LNCaP clone FGC (cell line): Measurements from ENCODE around the gene SLC22A4.

Source experiments
- DNase-seq: peaks from one replicate; pipeline ENCODE4 v3.0.0-alpha.2; 2011; ENCODE audit warnings: low read depth
- H3K4me3 ChIP-seq: 2 replicates; pipeline ENCODE4 v1.5.1; 2011; ENCODE audit warnings: mild to moderate bottlenecking, low read depth, low read length, control low read depth
- TF ChIP-seq, protein P1 (sequence below): IDR thresholded peaks from 2 replicates; pipeline ENCODE4 v1.5.1; 2012; ENCODE audit warnings: mild to moderate bottlenecking; ENCODE audit not compliant: control insufficient read depth, insufficient read depth; ENCODE audit errors: extremely low read depth

The SLC22A4 gene

DNA sequence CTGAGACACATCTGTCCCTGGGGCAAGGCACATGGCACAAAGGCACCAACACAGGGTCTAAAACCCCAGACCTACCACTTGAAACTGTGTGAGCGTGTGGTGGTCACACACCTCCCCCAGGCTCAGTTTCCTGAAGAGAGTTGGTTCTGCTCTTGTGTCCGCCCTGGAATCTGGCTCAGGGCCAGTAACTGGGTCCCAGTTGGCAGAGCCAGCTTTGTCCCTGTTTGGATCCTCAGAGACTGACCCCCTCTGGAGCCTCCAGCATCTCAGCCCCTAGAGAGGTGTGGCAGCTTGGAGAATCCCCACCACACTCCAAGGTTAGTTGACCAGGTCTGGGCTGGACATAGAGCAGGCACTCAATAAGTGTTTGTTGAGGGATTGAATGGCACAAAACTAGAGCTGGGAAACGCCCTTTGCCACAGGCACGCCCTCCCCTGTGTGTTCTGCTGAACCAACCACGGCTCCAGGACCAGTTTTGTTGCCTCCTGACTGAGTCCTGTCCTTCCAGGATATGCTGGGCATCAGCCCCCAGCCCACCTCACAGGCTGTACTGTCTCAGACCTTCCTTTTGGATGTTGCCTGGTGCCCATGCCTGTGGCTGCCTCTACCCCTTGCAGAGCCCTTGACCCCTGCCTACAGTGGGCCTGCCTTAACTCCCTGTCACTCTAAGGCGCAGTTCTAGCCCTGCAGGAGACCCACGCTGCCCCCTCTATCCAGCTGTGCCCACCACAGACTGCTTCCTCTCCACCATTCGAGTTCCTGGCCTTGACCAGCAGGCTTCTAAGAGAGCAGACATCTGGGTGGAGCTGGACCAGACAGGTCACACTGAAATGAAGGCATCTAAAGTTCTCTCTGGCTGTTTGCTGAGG, 40.5 kb upstream of the SLC22A4 start:
- DNase-seq = no peak
- TF ChIP-seq, protein P1, sequence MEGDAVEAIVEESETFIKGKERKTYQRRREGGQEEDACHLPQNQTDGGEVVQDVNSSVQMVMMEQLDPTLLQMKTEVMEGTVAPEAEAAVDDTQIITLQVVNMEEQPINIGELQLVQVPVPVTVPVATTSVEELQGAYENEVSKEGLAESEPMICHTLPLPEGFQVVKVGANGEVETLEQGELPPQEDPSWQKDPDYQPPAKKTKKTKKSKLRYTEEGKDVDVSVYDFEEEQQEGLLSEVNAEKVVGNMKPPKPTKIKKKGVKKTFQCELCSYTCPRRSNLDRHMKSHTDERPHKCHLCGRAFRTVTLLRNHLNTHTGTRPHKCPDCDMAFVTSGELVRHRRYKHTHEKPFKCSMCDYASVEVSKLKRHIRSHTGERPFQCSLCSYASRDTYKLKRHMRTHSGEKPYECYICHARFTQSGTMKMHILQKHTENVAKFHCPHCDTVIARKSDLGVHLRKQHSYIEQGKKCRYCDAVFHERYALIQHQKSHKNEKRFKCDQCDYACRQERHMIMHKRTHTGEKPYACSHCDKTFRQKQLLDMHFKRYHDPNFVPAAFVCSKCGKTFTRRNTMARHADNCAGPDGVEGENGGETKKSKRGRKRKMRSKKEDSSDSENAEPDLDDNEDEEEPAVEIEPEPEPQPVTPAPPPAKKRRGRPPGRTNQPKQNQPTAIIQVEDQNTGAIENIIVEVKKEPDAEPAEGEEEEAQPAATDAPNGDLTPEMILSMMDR = no peak
- H3K4me3 ChIP-seq = no peak overlapping the region

DNA sequence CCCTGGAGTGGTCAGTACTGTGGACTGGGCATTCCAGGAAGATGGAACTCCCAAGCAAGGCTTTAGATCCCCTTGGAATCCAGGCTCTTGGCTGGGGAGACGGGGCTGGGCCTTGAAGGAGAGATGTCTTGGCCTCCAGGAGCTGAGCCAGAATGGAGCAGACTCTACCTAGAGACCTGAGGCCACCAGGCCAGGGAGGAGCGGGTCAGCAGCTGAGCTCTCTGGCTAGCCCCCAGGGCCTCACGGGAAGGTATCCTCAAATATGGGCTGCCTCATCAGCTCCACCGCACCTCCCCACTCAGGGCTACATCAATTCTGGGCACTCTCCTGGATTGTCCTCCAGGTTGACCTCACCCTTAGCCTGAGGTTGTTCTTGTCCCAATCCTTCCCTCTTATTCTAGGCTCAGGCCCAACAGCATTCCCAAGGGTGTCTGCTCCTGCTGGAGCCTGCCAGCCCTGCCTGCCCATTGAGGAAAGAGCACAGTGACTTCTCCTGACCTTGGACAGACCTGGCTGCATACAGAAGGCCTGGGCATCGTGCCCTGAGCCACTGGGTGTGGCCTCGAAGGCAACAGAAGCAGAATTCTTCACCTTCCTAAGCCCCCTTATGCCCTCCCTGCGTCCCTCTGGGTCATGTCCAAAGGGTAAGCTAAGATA, 39.7 kb upstream of the SLC22A4 start:
- peak; percentile 73 for DNase-seq
- TF ChIP-seq, protein P1 = no peak
- H3K4me3 ChIP-seq = no peak overlapping the region

DNA sequence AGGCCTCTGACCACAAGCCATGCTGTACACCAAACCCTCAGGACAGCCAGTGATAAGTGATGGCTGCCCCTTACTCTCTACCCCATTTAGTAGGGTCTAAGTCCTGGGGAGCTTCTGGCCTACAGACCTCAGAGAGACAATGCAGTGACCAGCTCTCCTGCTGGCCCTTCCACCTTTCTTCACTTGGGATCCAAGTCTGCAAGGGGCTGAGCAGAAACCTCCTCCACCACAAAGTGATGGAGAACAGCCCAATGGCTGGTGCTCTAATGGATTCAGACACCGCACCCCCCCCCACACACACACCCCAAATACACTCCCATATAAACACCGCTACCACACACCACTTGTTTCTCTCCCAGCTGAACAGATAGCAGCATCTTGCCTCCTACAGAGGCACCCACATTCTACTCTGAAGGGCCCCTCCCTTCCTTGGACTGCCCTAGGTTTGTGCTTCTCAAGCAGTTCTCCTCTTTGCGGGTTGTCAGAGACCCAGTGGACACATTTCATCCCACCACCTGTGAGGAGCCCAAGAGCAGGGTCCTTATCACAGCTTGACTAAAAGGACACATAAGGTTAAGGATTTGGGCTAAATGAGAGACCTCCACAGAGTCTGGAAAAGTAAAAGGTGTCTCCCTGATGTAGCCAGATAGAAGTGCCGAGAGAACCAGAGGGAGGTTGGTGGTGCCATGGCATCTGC, 38.0 kb upstream of the SLC22A4 start:
- H3K4me3 ChIP-seq = no peak overlapping the region

DNA sequence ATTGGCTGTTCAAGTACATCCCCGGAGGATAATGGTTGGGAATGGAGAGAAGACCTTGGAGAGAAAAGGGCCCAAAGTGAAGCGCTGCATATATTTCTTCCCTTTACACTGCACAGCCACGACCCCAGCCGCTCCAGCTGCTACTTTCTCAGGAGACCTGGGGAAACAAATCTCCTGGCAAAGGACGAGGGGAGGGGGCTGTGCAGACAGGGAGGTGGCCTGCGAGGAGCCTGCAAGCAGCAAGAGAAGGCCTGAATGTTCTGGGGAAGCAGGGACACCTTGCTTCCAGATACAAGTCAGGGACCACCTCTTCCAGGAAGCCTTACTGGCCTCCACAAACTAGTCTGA, 37.4 kb upstream of the SLC22A4 start:
- H3K4me3 ChIP-seq = no peak overlapping the region
- no peak for DNase-seq
- TF ChIP-seq, protein P1 = no peak

More for the DNA sequence above, 38.0 kb upstream of the SLC22A4 start:
- DNase-seq = no peak
- TF ChIP-seq, protein P1 = no peak

DNA sequence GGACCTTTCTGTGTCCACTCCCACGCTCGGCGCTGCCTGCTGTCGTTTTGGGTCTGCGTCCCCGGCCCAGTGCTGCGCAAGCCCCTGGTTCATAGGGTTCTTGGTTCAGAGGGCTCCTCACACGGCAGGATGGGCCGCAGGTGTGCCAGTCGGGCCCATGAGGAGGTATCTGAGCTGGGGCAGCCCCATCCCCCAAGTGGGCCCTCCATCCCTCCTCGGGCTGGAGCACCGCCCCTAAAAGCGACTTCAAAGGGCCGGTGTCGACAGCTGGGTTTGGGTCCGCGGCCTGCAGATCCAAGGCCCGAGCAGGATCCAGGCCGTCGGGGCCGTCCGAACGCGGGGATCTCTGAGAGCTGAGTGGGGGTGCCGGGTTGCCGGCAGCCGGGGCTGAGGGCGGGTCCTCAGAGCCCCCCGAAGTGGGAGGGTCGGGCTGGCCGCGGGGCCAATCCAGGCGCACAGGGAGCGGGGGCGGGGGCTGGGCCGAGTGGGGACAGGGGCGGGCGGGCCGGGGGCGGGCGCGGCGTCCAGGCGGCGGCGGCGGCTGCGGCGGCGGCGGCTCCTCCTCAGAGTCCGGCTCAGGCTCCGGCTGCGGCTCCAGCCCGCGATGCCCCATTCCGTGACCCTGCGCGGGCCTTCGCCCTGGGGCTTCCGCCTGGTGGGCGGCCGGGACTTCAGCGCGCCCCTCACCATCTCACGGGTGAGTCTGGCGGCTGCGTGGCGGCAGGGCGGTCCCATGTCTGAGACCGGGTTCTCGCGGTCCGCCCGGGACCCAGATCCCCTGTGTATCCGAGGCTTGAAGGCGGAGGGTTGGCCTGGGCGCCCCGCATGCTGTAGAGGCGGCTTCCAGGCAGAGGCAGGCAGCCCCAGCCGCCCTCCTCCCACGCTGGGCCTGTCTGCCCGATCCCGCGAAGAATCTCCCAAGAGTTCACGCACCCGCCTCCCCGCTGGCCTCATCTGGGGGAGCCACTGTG, 36.8 kb upstream of the SLC22A4 start, which contains the start of gene PDLIM4:
Gene PDLIM4 (plus strand): TSS at position 566 of the 971 bp plus-strand sequence. CDS start 39 bp downstream, at position 605.
- TF ChIP-seq, protein P1 = no peak
- H3K4me3 ChIP-seq = no peak within 1 kb of the TSS
- no peak for DNase-seq
